Measurements from ENCODE around the gene FBXO45.

- no peak for TF ChIP-seq CEBPB (IDR thresholded peaks at IDR 0.05; ENCODE audit: low read depth)
- TF ChIP-seq CTCF (IDR thresholded peaks at IDR 0.05 in 2 of 3, conservative IDR thresholded peaks at IDR 0.05 in 1 of 3; ENCODE audit: borderline replicate concordance in 1 of 3, insufficient read depth in 1 of 3, low read depth in 2 of 3, low read length in 2 of 3): no peak
- TF ChIP-seq ZNF274 (IDR thresholded peaks at IDR 0.05; ENCODE audit: low read depth, low read length): no peak
- TF ChIP-seq EZH2phosphoT487 (IDR thresholded peaks at IDR 0.05; ENCODE audit: borderline replicate concordance): no peak
- TF ChIP-seq TCF7L2 (IDR thresholded peaks at IDR 0.05; ENCODE audit: borderline replicate concordance, extremely low read depth, insufficient read depth, insufficient read length): no peak
- TF ChIP-seq REST (IDR thresholded peaks at IDR 0.05; ENCODE audit: low read depth): no peak
- TF ChIP-seq ZFX (IDR thresholded peaks at IDR 0.05): no peak
- no peak for TF ChIP-seq POLR2A (IDR thresholded peaks at IDR 0.05; ENCODE audit: borderline replicate concordance, extremely low read depth, insufficient read depth, insufficient read length)
- no peak for TF ChIP-seq EZH2 (IDR thresholded peaks at IDR 0.05)
- no peak for TF ChIP-seq POLR2AphosphoS5 (IDR thresholded peaks at IDR 0.05; ENCODE audit: low read depth, low read length)
- no peak for TF ChIP-seq SP1 (IDR thresholded peaks at IDR 0.05; ENCODE audit: low read depth)
- no peak for TF ChIP-seq MAX (IDR thresholded peaks at IDR 0.05)
- TF ChIP-seq SIN3A (IDR thresholded peaks at IDR 0.05; ENCODE audit: low read depth): no peak
- TF ChIP-seq ATF3 (IDR thresholded peaks at IDR 0.05): no peak
These were observed 14.3 kb upstream of the FBXO45 start for GRCh38 chr3:196554205-196554604.

Measured in HCT116 (cell line).